ENCODE data around the gene AHSA1. TPM values are rescaled to one million over a fixed set of nuclear protein-coding genes. Genes with fewer than 3 reads are reported as not detected.

Gene AHSA1
- total and polyA plus RNA-seq, 3 donors from 2014 or later, result 250 to 379 (median 303) TPM

- intact Hi-C loops (cut with DNase I; ENCODE audit: low total_unique reads), result no loop called here
- H3K4me3 ChIP-seq, result no peak overlapping the region
- H3K9me3 ChIP-seq, result no peaks in the 10 kb centered on the region
- DNase-seq, result no peak
- no peaks in the 10 kb centered on the region for H3K36me3 ChIP-seq (ENCODE audit: low read depth, missing control alignments)
- H3K27ac ChIP-seq, result no peak overlapping the region
- TF ChIP-seq CTCF (IDR thresholded peaks at IDR 0.05), result no peak
- no peak for TF ChIP-seq POLR2A (IDR thresholded peaks at IDR 0.05)
- 93 to 100% methylated on average over 4 to 5 of the region's 5 CpGs for WGBS, 2 donors
- H3K27me3 ChIP-seq, result no peaks in the 10 kb centered on the region
- peaks cover 6% of the 10 kb centered on the region for H3K4me1 ChIP-seq
Measured at GRCh38 chr14:77491056-77491455, 33.2 kb downstream of the AHSA1 start.

GRCh38 chr14:77495334-77495733 lies 37.4 kb downstream of the AHSA1 start:
- peak; percentile 26 for DNase-seq
- intact Hi-C loops (cut with DNase I; ENCODE audit: low total_unique reads), result no loop called here
- H3K27me3 ChIP-seq, result no peaks in the 10 kb centered on the region
- whole genome bisulfite sequencing, 2 donors, result 45 to 62% methylated on average over 7 of the region's 7 CpGs
- H3K27ac ChIP-seq, result no peak overlapping the region
- H3K4me3 ChIP-seq, result no peak overlapping the region
- TF ChIP-seq POLR2A (IDR thresholded peaks at IDR 0.05) (no peak), CTCF (IDR thresholded peaks at IDR 0.05) (no peak)
- no peaks in the 10 kb centered on the region for H3K9me3 ChIP-seq
- no peaks in the 10 kb centered on the region for H3K36me3 ChIP-seq (ENCODE audit: low read depth, missing control alignments)
- peaks cover 15% of the 10 kb centered on the region for H3K4me1 ChIP-seq

- Histone ChIP-seq H3K9me3 (no peaks in the 10 kb centered on the region), H3K27ac (no peak within 1 kb of the TSS), H3K4me3 (peak within 1 kb of the TSS; percentile 55 to 70), H3K36me3 (ENCODE audit: low read depth, missing control alignments) (no peaks in the 10 kb centered on the region), H3K4me1 (peaks cover 15% of the 10 kb centered on the region), H3K27me3 (no peaks in the 10 kb centered on the region)
- TF ChIP-seq CTCF (IDR thresholded peaks at IDR 0.05) (no peak), POLR2A (IDR thresholded peaks at IDR 0.05) (no peak)
- intact Hi-C loops (cut with DNase I; ENCODE audit: low total_unique reads), result no loop called here
- DNase-seq, result peak; percentile 64
- 10 to 13% methylated on average over 10 to 25 of the region's 104 CpGs for WGBS, 2 donors
Measured at GRCh38 chr14:77498120-77498979, 40.5 kb downstream of the AHSA1 start, which contains the start of gene ISM2. Gene ISM2, minus strand, starts transcription at chr14:77498816. Its CDS starts 23 bp downstream, at chr14:77498793.

GRCh38 chr14:77498984-77499527 lies 41.2 kb downstream of the AHSA1 start:
- TF ChIP-seq CTCF (IDR thresholded peaks at IDR 0.05), result no peak
- no peak for TF ChIP-seq POLR2A (IDR thresholded peaks at IDR 0.05)
- Histone ChIP-seq H3K27ac (no peak overlapping the region), H3K9me3 (no peaks in the 10 kb centered on the region), H3K4me1 (peaks cover 15% of the 10 kb centered on the region), H3K27me3 (no peaks in the 10 kb centered on the region), H3K36me3 (ENCODE audit: low read depth, missing control alignments) (no peaks in the 10 kb centered on the region), H3K4me3 (peak overlapping the region; percentile 55 to 70)
- intact Hi-C loops (cut with DNase I; ENCODE audit: low total_unique reads), result no loop called here
- 3% methylated on average over 42 of the region's 53 CpGs; no CpG with 5 or more reads in 1 of the 2 donors for WGBS, 2 donors
- peak; percentile 20 for DNase-seq

Measured in testis (tissue), 3 donors.